Measurements from ENCODE around the gene LSS.
"Not testable (repeated sequence)": the region's sequence is repeated elsewhere in the genome, so short reads cannot be mapped to it uniquely, and the experiment has no call there.

GRCh38 chr21:46200877-46201803 lies 27.4 kb downstream of the LSS start:
- not testable (repeated sequence) for TF ChIP-seq SKIL (IDR thresholded peaks at IDR 0.05; ENCODE audit: low read depth, poor library complexity, severe bottlenecking); POLR2AphosphoS5 (IDR thresholded peaks at IDR 0.05; ENCODE audit: low read length); CTCF (IDR thresholded peaks at IDR 0.05 in 2 of 3, conservative IDR thresholded peaks at IDR 0.05 in 1 of 3; ENCODE audit: control insufficient read depth in 2 of 3, extremely low read depth in 1 of 3, insufficient read depth in 1 of 3, low read depth in 3 of 3, low read length in 3 of 3); BCL3 (IDR thresholded peaks at IDR 0.05; ENCODE audit: borderline replicate concordance, insufficient read depth, low read depth, low read length, poor library complexity, severe bottlenecking); ZNF274 (IDR thresholded peaks at IDR 0.05; ENCODE audit: insufficient read depth, insufficient read length); TBL1XR1 (IDR thresholded peaks at IDR 0.05; ENCODE audit: low read depth, low read length); EP300 (IDR thresholded peaks at IDR 0.05; ENCODE audit: borderline replicate concordance in 1 of 2, control insufficient read depth in 1 of 2, low read depth in 2 of 2, low read length in 2 of 2); POLR2A (IDR thresholded peaks at IDR 0.05; ENCODE audit: low read depth, low read length); CBX3 (IDR thresholded peaks at IDR 0.05; ENCODE audit: borderline replicate concordance, low read depth); CHD2 (IDR thresholded peaks at IDR 0.05; ENCODE audit: borderline replicate concordance, low read depth, low read length)

Measured in GM12878 (cell line).